Fibroblast of lung (primary cell): ENCODE measurements around the gene VPS37D. TPM values are rescaled to one million over a fixed set of nuclear protein-coding genes. Genes with fewer than 3 reads are reported as not detected.

Source experiments
- DNase-seq, 2 donors: peaks; one replicate each; pipeline versions ENCODE4 v3.0.0 to v3.0.0-alpha.2; 2010; ENCODE audit warnings: low read depth in 2 of 2
- H2AFZ ChIP-seq: 2 replicates; pipeline ENCODE4 v1.5.1; 2012; ENCODE audit warnings: low read length, control low read depth, inconsistent platforms
- H3K27ac ChIP-seq: 2 replicates; pipeline ENCODE4 v1.5.1; 2011; ENCODE audit warnings: low read length, control low read depth; ENCODE audit not compliant: insufficient read depth
- H3K27me3 ChIP-seq: 2 replicates; pipeline ENCODE4 v1.5.1; 2011; ENCODE audit warnings: mild to moderate bottlenecking, low read length; ENCODE audit not compliant: control insufficient read depth, insufficient read depth
- H3K36me3 ChIP-seq: 2 replicates; pipeline ENCODE4 v1.5.1; 2011; ENCODE audit warnings: low read length; ENCODE audit not compliant: control insufficient read depth, insufficient read depth
- H3K4me1 ChIP-seq: 2 replicates; pipeline ENCODE4 v1.5.1; 2011; ENCODE audit warnings: low read length; ENCODE audit not compliant: control insufficient read depth, insufficient read depth; ENCODE audit errors: extremely low read depth
- H3K4me2 ChIP-seq: 2 replicates; pipeline ENCODE4 v1.5.1; 2011; ENCODE audit warnings: low read length, control low read depth; ENCODE audit not compliant: insufficient read depth; ENCODE audit errors: extremely low read depth
- H3K4me3 ChIP-seq, 4 experiments: fragments of 200-600 bp in 1 of 4; sonication (generic) in 1 of 4; replicated peaks in 1 of 4; 2 replicates each; pipeline ENCODE4 v1.5.1; 2011 to 2016; ENCODE audit warnings: low read length in 4 of 4, low read depth in 3 of 4, mild to moderate bottlenecking in 3 of 4, control low read depth in 2 of 4, inconsistent platforms in 1 of 4, mixed read lengths in 1 of 4; ENCODE audit not compliant: insufficient read depth in 1 of 4; ENCODE audit errors: control extremely low read depth in 1 of 4
- H3K79me2 ChIP-seq: 2 replicates; pipeline ENCODE4 v1.5.1; 2012; ENCODE audit warnings: mild to moderate bottlenecking, low read length, inconsistent platforms; ENCODE audit not compliant: control insufficient read depth, insufficient read depth
- H3K9ac ChIP-seq: 2 replicates; pipeline ENCODE4 v1.5.1; 2011; ENCODE audit warnings: mild to moderate bottlenecking, low read length, control low read depth; ENCODE audit not compliant: insufficient read depth
- H3K9me3 ChIP-seq: 2 replicates; pipeline ENCODE4 v1.5.1; 2012; ENCODE audit warnings: low read depth, low read length; ENCODE audit not compliant: control insufficient read depth, insufficient read depth
- H4K20me1 ChIP-seq: 2 replicates; pipeline ENCODE4 v1.5.1; 2011; ENCODE audit warnings: low read length; ENCODE audit not compliant: control insufficient read depth, insufficient read depth; ENCODE audit errors: extremely low read depth
- CTCF ChIP-seq, 2 donors: IDR thresholded peaks in 1 of 2; conservative IDR thresholded peaks in 1 of 2; 1 replicate in 1 of 2; 2 replicates in 1 of 2; pipeline ENCODE4 v1.5.1; 2011 to 2012; ENCODE audit warnings: low read length in 2 of 2, control low read depth in 1 of 2, inconsistent platforms in 1 of 2, low read depth in 1 of 2, mild to moderate bottlenecking in 1 of 2
- EZH2 ChIP-seq: IDR thresholded peaks from 2 replicates; pipeline ENCODE4 v1.5.1; 2012; ENCODE audit warnings: low read length, control low read depth, mild to moderate bottlenecking; ENCODE audit errors: missing control alignments
- polyA plus RNA-seq, 2 donors: library from polyadenylated mRNA; depleted of rRNA in 1 of 2; stranded (reverse) in 1 of 2; unstranded in 1 of 2; fragments of >200 nt; gene quantifications; 2 replicates each; pipeline ENCODE4 v1.2.1, GENCODE V29; 2011 to 2012; ENCODE audit warnings: missing spikeins in 1 of 2
- total RNA-seq: library from RNA; depleted of rRNA; stranded (reverse); fragments of >200 nt; gene quantifications from 2 replicates; pipeline ENCODE4 v1.2.1, GENCODE V29; 2014

VPS37D gene
- total and polyA plus RNA-seq, 2 donors (not counting 1 experiment from before 2014, with no cell fraction given), result 0.87 to 6.8 TPM

GRCh38 chr7:73633323-73633722, 34.3 kb upstream of the VPS37D start:
- no peak for DNase-seq
- no peak for TF ChIP-seq CTCF (conservative IDR thresholded peaks at IDR 0.05 in 1 of 2, IDR thresholded peaks at IDR 0.05 in 1 of 2; ENCODE audit: low read depth in 1 of 2, low read length in 2 of 2)
- TF ChIP-seq EZH2, result no peak
- no peak overlapping the region for H2AFZ ChIP-seq

GRCh38 chr7:73633844-73634243, 33.8 kb upstream of the VPS37D start:
- Histone ChIP-seq H3K9me3 (no peaks in the 10 kb centered on the region), H2AFZ (no peak overlapping the region), H4K20me1 (no peaks in the 10 kb centered on the region), H3K27ac (no peak overlapping the region), H3K36me3 (no peaks in the 10 kb centered on the region), H3K4me2 (no peak overlapping the region), H3K9ac (no peak overlapping the region), H3K4me1 (no peaks in the 10 kb centered on the region), H3K79me2 (no peaks in the 10 kb centered on the region), H3K27me3 (peaks cover 5% of the 10 kb centered on the region), H3K4me3 (no peak overlapping the region)
- no peak for DNase-seq
- no peak for TF ChIP-seq EZH2
- no peak for TF ChIP-seq CTCF (conservative IDR thresholded peaks at IDR 0.05 in 1 of 2, IDR thresholded peaks at IDR 0.05 in 1 of 2; ENCODE audit: low read depth in 1 of 2, low read length in 2 of 2)

More at GRCh38 chr7:73633323-73633722, 34.3 kb upstream of the VPS37D start:
- no peaks in the 10 kb centered on the region for H3K4me1 ChIP-seq
- H3K4me3 ChIP-seq, result no peak overlapping the region
- no peaks in the 10 kb centered on the region for H3K79me2 ChIP-seq
- H3K9me3 ChIP-seq, result no peaks in the 10 kb centered on the region
- H3K27me3 ChIP-seq, result peaks cover 8% of the 10 kb centered on the region
- H4K20me1 ChIP-seq, result no peaks in the 10 kb centered on the region
- no peak overlapping the region for H3K9ac ChIP-seq
- H3K4me2 ChIP-seq, result no peak overlapping the region
- no peaks in the 10 kb centered on the region for H3K36me3 ChIP-seq
- no peak overlapping the region for H3K27ac ChIP-seq

- H3K27me3 ChIP-seq, result peaks cover 5% of the 10 kb centered on the region
- TF ChIP-seq CTCF (conservative IDR thresholded peaks at IDR 0.05 in 1 of 2, IDR thresholded peaks at IDR 0.05 in 1 of 2; ENCODE audit: low read depth in 1 of 2, low read length in 2 of 2) (no peak), EZH2 (no peak)
- no peaks in the 10 kb centered on the region for H3K36me3 ChIP-seq
- H2AFZ ChIP-seq, result no peak overlapping the region
- no peak overlapping the region for H3K4me2 ChIP-seq
- H4K20me1 ChIP-seq, result no peaks in the 10 kb centered on the region
- H3K9ac ChIP-seq, result no peak overlapping the region
- no peak overlapping the region for H3K27ac ChIP-seq
- H3K9me3 ChIP-seq, result no peaks in the 10 kb centered on the region
- H3K79me2 ChIP-seq, result no peaks in the 10 kb centered on the region
- no peak overlapping the region for H3K4me3 ChIP-seq
- no peak for DNase-seq
- H3K4me1 ChIP-seq, result no peaks in the 10 kb centered on the region
These were observed 32.0 kb upstream of the VPS37D start for GRCh38 chr7:73635428-73636200.
